ENCODE measurements around the gene DNAJB12.
"Not testable (repeated sequence)": the region's sequence is repeated elsewhere in the genome, so short reads cannot be mapped to it uniquely, and the experiment has no call there.

DNAJB12 gene

GRCh38 chr10:72386916-72387586, 32.3 kb upstream of the DNAJB12 start:
- Histone ChIP-seq H3K79me2 (ENCODE audit: low read length) (no peaks in the 10 kb centered on the region), H3K9ac (ENCODE audit: low read length) (no peak overlapping the region), H3F3A (ENCODE audit: insufficient read depth, low read length) (no peaks in the 10 kb centered on the region), H3K36me3 (replicated peaks; ENCODE audit: insufficient read depth, low read length) (no peaks in the 10 kb centered on the region), H3K9me2 (replicated peaks; ENCODE audit: insufficient read depth, low read length) (no peaks in the 10 kb centered on the region), H3K27ac (ENCODE audit: low read length) (no peak overlapping the region), H4K20me1 (ENCODE audit: insufficient read depth, low read length) (no peaks in the 10 kb centered on the region), H3K9me3 (replicated peaks; ENCODE audit: insufficient read depth, low read length) (no peaks in the 10 kb centered on the region), H3K4me1 (ENCODE audit: low read length) (no peaks in the 10 kb centered on the region), H3K4me3 (ENCODE audit: low read length) (no peak overlapping the region), H2AFZ (ENCODE audit: low read length) (no peak overlapping the region), H3K27me3 (replicated peaks; ENCODE audit: insufficient read depth, low read length) (no peaks in the 10 kb centered on the region), H3K4me2 (ENCODE audit: low read depth, low read length) (no peak overlapping the region)
- DNase-seq = no peak
- TF ChIP-seq, protein P1, sequence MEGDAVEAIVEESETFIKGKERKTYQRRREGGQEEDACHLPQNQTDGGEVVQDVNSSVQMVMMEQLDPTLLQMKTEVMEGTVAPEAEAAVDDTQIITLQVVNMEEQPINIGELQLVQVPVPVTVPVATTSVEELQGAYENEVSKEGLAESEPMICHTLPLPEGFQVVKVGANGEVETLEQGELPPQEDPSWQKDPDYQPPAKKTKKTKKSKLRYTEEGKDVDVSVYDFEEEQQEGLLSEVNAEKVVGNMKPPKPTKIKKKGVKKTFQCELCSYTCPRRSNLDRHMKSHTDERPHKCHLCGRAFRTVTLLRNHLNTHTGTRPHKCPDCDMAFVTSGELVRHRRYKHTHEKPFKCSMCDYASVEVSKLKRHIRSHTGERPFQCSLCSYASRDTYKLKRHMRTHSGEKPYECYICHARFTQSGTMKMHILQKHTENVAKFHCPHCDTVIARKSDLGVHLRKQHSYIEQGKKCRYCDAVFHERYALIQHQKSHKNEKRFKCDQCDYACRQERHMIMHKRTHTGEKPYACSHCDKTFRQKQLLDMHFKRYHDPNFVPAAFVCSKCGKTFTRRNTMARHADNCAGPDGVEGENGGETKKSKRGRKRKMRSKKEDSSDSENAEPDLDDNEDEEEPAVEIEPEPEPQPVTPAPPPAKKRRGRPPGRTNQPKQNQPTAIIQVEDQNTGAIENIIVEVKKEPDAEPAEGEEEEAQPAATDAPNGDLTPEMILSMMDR (IDR thresholded peaks at IDR 0.05; ENCODE audit: low read length) = no peak
- TF ChIP-seq EZH2phosphoT487 (IDR thresholded peaks at IDR 0.05; ENCODE audit: low read length) (no peak), EZH2 (optimal IDR thresholded peaks at IDR 0.05; ENCODE audit: low read depth, low read length) (no peak)

DNA sequence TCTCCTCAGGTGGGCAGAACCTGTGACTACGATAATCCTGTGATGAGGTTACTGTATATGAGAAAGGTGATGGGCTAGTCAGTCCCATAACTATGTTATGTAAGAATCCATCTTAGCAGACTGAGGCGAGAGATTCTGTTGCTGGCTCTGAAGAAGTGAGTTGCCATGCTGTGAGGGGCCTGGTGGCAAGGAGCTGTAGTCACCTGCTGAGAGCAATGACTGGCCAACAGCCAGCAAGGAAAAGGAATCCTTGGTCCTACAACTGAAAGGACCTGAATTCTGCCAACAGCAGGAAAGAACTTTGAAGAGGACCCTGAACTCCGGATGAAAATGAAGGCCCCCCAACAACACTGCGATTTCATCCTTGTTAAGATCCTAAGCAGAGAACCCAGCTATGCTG, 31.0 kb upstream of the DNAJB12 start:
- H3K4me1 ChIP-seq (ENCODE audit: low read length) = no peaks in the 10 kb centered on the region
- no peaks in the 10 kb centered on the region for H3K9me3 ChIP-seq (replicated peaks; ENCODE audit: insufficient read depth, low read length)
- DNase-seq = no peak
- H3K9me2 ChIP-seq (replicated peaks; ENCODE audit: insufficient read depth, low read length) = no peaks in the 10 kb centered on the region
- no peak overlapping the region for H3K9ac ChIP-seq (ENCODE audit: low read length)
- no peaks in the 10 kb centered on the region for H4K20me1 ChIP-seq (ENCODE audit: insufficient read depth, low read length)
- H3K36me3 ChIP-seq (replicated peaks; ENCODE audit: insufficient read depth, low read length) = no peaks in the 10 kb centered on the region
- TF ChIP-seq, protein P1 (IDR thresholded peaks at IDR 0.05; ENCODE audit: low read length) = no peak
- TF ChIP-seq EZH2phosphoT487 (IDR thresholded peaks at IDR 0.05; ENCODE audit: low read length) = no peak
- TF ChIP-seq EZH2 (optimal IDR thresholded peaks at IDR 0.05; ENCODE audit: low read depth, low read length) = no peak
- H2AFZ ChIP-seq (ENCODE audit: low read length) = no peak overlapping the region
- H3K27ac ChIP-seq (ENCODE audit: low read length) = no peak overlapping the region
- H3K4me3 ChIP-seq (ENCODE audit: low read length) = no peak overlapping the region
- H3K4me2 ChIP-seq (ENCODE audit: low read depth, low read length) = no peak overlapping the region
- no peaks in the 10 kb centered on the region for H3K79me2 ChIP-seq (ENCODE audit: low read length)
- no peaks in the 10 kb centered on the region for H3F3A ChIP-seq (ENCODE audit: insufficient read depth, low read length)
- H3K27me3 ChIP-seq (replicated peaks; ENCODE audit: insufficient read depth, low read length) = no peaks in the 10 kb centered on the region

GRCh38 chr10:72384982-72385381, 30.3 kb upstream of the DNAJB12 start:
- H4K20me1 ChIP-seq (ENCODE audit: insufficient read depth, low read length); H3K9ac ChIP-seq (ENCODE audit: low read length); DNase-seq; H3K9me3 ChIP-seq (replicated peaks; ENCODE audit: insufficient read depth, low read length); H3K4me3 ChIP-seq (ENCODE audit: low read length); H3K4me2 ChIP-seq (ENCODE audit: low read depth, low read length); H3K4me1 ChIP-seq (ENCODE audit: low read length); H2AFZ ChIP-seq (ENCODE audit: low read length); H3K9me2 ChIP-seq (replicated peaks; ENCODE audit: insufficient read depth, low read length); H3K27ac ChIP-seq (ENCODE audit: low read length); H3K27me3 ChIP-seq (replicated peaks; ENCODE audit: insufficient read depth, low read length); H3K36me3 ChIP-seq (replicated peaks; ENCODE audit: insufficient read depth, low read length); H3K79me2 ChIP-seq (ENCODE audit: low read length); H3F3A ChIP-seq (ENCODE audit: insufficient read depth, low read length): not testable (repeated sequence)

DNA sequence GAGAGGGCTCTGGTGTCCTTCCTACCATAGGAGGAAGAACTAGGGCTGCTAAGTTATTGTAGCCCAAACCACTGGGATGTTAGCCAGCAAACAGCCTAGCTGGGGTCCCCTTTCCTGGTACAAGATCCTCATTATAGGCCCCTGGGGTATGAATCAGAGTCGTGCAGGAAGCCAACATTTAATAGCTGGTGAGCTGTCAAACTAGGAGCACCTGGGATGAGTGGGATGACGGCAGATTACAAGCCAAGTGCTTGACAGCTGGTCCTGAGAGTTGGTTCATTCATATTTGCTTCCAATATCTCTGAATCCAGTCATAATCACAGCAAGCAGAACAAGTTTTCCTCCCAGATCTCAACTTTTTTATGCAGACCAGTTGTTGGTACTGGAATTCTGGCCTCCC, 25.1 kb upstream of the DNAJB12 start:
- no peaks in the 10 kb centered on the region for H3K36me3 ChIP-seq (replicated peaks; ENCODE audit: insufficient read depth, low read length)
- no peaks in the 10 kb centered on the region for H3F3A ChIP-seq (ENCODE audit: insufficient read depth, low read length)
- no peak overlapping the region for H3K9ac ChIP-seq (ENCODE audit: low read length)
- H3K27ac ChIP-seq (ENCODE audit: low read length) = no peak overlapping the region
- H3K9me3 ChIP-seq (replicated peaks; ENCODE audit: insufficient read depth, low read length) = no peaks in the 10 kb centered on the region
- H3K27me3 ChIP-seq (replicated peaks; ENCODE audit: insufficient read depth, low read length) = no peaks in the 10 kb centered on the region
- no peak overlapping the region for H3K4me3 ChIP-seq (ENCODE audit: low read length)
- no peaks in the 10 kb centered on the region for H3K4me1 ChIP-seq (ENCODE audit: low read length)
- TF ChIP-seq, protein P1 (IDR thresholded peaks at IDR 0.05; ENCODE audit: low read length) = no peak
- no peak for TF ChIP-seq EZH2 (optimal IDR thresholded peaks at IDR 0.05; ENCODE audit: low read depth, low read length)
- no peak for TF ChIP-seq EZH2phosphoT487 (IDR thresholded peaks at IDR 0.05; ENCODE audit: low read length)
- no peaks in the 10 kb centered on the region for H3K9me2 ChIP-seq (replicated peaks; ENCODE audit: insufficient read depth, low read length)
- no peaks in the 10 kb centered on the region for H4K20me1 ChIP-seq (ENCODE audit: insufficient read depth, low read length)
- H3K79me2 ChIP-seq (ENCODE audit: low read length) = no peaks in the 10 kb centered on the region
- DNase-seq = no peak
- H3K4me2 ChIP-seq (ENCODE audit: low read depth, low read length) = no peak overlapping the region
- no peak overlapping the region for H2AFZ ChIP-seq (ENCODE audit: low read length)

Data from MM.1S (cell line).